Activated CD4-positive, CD25-positive, alpha-beta regulatory T cell treated with anti-CD3 and anti-CD28 coated beads, Interleukin-2, amount 50 U/mL, for 24 hours (primary cell): ENCODE measurements around the gene BOK.

Experiments
- ATAC-seq, 2 donors: fragments of 150-1000 bp; cut with Tn5 transposase; one replicate each; pipeline ENCODE4 v1.10.0; 2021; ENCODE audit warnings: mild to moderate bottlenecking in 1 of 2, moderate library complexity in 1 of 2

Gene BOK

DNA sequence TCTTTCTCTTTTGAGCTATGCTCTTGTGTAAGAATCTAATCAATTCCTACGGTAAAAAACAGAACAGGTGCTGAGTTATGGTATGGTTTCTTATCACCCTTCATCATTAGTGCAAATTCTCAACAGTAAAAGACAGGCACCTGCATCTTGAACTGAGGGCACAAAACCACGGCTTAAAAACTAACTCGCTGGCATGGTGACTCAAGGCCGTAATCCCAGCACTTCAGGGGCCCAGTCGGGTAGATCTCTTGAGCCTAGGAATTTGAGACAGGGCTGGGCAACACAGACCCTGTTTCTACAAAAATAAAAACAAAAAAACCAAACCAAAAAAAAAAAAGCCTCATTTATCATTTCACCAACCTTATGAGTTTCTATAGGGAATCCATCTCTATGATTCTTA is 45.1 kb downstream of the BOK start:
- no peak for ATAC-seq

- no peak for ATAC-seq
These were observed 47.6 kb downstream of the BOK start for GRCh38 chr2:241606186-241606585.

GRCh38 chr2:241607162-241607885 is 48.8 kb downstream of the BOK start:
- no peak for ATAC-seq

DNA sequence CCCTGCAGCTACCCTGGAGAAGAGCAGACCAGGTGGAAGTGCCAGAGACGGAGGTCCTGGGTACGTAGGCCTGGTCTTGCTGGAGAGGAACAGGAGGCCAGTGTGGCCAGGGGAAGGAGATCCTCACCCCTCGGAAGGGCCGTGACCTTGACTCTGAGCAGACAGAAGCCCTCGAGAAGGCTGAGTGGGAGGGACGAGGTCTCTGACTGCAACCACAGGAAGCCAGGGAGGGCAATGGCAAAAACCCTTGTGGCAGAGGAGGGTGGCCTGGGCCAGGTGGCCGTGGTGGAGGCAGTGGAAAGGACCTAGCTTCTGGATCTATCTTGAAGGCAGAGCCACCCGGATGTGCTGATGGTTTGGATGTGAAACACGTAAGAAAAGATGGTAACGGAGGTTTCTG is 50.3 kb downstream of the BOK start:
- no peak for ATAC-seq

DNA sequence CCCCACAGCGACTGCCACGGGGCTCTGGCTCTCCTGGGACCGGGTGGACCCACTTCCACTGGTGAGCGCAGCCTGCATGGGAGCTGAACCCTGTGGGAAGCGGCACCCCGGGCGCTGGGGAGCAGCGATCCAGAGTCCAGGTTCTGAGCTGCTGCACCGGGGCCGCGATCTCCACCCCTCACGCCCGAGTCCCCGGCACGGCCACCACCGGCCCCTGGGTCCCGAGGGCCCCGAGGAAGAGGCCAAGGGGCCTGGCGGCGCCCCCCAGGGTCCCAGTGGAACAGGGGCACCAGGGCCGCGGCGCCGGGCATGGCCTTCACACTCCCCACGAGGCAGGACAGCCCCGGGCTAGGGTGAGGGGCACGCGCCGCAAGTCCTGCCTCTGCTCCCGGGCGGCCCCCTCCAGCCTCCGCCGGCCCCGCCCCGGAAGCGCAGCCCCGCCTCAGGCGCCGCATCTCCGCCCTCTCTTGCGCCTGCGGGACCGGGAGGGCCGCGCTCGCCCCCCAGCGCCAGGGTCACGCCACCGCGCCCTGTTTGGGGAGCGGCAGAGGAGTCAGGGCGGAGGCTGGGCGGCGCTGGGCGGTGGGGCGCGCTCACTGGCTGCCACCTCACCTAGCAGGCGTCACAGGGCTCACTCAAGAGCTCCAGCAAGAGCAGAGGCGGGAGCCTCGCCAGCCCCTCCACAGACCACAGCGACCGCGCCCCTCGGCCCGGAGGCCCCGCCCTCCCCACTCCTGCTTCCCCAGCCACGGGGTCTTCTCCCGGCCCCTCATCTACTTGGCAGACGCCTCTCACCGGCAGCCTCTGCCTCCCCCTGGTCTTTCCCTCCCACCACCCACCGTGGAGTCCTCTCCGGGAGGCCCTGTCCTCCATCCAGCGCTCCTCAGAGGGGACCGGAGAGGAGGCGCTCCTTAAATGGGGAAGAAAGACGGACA is 51.6 kb downstream of the BOK start:
- peak; percentile 99 to 100 for ATAC-seq

GRCh38 chr2:241611062-241611461 is 52.5 kb downstream of the BOK start:
- ATAC-seq: no peak

DNA sequence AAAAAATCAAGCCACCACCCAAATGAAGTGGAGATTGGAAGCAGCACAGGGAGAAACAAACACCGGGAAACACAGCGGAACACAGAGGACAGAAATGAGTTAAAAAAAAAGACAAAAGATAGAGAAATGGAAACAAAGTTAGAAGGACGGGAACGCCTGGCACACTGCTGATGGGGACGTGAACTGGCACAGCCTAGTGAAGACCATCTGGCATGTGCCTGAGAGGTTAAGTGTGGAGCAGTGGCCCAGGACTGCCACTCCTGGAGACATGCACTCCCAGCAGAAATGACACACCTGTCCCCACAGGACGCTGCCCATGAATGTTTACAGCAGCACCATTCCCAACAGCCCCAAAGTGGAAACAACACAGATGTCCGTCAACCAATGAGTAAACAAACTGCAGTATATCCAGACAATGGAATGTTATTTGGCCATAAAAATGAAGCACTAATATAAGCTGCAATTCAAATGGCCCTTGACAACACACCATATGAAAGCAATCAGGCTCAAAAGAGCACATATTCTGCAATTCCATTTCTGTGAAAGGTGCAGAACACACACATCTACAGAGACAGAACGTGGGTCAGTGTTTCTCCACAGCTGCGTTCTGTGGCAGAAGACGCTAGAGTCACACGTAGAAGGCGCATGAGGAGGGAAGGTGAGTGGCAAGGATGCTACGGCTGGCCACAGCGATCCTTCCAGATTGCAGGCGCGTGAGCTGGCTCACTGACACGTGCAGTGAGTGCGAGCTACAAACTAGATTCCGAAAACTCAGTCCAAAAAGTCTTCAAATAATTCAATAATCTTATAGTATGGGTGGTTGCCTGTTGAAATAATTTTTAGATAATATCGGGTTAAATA is 53.8 kb downstream of the BOK start:
- no peak for ATAC-seq

- no peak for ATAC-seq
These were observed 54.7 kb downstream of the BOK start for GRCh38 chr2:241613017-241613780.

DNA sequence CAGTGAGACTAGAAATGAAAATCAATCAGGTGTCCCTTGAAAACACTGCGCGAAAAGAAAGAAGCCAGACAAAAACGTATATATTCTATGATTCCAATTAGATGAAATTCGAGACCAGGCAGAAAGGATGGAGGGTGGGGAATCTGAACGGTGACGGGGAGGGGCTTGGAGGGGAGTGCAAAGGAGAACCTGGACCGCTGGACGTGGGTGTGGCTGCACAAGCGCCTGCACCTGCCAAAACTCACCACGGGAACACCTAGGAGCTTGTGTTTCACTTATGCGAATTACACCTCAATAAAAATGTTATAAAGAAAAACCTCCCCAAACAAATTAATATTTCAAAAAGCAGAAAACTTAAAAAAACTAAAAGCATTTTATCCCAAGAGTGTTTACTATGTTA is 56.5 kb downstream of the BOK start:
- ATAC-seq: no peak

DNA sequence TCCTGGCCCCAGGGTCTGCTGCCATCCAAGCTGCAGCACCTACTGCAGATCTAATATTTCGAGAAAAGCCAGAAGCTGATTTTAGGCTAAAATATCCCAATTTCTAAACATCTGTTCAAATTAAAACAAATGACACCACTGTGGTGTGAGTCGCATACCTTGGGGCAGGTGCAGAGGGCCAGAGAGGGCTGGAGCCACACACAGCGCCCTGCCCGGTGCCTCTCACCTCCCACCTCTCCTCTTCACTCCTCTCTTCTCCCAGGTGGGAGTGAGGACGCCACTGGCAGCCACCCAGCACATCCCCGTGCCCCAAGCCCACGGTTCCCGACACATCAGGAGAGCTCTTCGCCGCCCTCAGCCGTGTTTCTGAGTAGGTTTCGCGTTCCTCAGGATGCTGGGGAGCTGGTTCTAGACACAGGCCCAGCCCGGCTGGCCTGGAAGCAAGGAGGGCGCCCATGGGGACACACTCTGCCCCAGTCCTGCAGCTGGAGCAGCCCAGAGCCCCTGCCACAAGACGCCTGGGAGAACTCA is 57.0 kb downstream of the BOK start:
- ATAC-seq: no peak

DNA sequence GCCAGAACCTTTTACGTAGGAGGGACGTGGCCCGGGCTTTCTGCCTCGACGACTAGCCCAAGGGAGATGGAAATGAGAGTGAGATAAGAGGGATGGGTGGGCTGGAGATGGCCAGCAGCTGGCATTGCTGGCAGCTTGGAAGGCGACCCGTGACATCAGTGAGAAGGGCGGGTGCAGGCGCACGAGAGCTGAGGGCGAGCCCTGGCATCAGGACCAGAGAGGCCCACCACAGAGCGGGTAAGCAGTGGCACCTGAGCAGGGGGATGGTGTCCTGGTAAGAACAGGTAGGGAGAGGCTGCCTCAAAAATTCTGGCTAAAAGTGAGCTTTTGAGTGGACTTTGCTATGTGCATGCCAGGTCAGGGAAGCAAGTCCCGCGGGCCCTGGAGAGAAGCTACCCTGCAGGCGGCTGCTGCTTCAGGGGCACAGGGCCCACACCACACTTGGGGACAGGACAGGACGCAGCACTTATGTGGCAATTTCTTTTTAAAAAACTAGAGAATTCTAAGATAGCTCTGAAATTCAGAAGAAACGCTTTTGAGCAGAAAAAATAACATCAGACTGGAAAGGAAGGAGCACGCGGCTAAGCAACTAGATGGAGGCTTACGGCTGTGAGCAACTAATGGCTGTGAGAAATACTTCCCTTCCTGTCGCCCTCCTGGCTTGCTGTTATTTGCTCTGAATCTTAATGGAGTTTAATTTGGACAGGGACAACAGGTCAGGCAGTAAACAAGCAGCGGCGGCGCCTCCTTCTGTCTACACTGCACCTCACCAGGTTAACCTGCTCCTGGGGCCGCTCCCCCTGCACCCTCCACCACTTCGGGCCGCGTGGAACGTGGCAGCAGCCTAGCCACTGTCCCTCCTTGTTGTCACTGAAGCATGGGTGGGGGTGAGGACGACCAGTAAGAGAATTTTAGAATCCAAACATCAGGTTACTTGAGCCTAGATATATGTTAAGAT is 57.9 kb downstream of the BOK start:
- no peak for ATAC-seq

GRCh38 chr2:241617431-241618154 is 59.0 kb downstream of the BOK start:
- ATAC-seq: peak in 1 of 2 donors; percentile 15

DNA sequence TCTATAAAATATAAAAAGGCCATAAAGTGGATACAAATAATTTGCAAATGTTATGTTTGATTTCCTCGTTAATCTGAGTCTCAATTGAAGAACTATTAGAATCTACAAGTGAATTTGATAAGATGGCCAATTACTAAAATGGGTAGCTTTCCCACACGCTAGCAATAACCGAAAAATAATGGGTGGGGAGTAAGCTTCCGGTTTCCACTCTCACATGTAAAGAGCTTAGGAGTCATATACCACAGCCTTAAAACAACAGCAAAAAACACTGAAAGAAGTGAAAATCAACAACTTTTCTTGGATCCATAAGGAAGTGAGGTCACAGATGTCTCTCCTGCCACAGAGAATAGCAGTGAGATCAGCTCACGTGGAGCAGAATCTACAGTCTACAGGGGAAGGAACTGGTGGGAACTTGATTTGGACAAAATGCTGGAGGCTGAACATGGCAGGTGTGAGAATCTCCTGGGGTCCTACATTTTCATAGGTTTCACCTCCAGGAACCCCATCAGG is 59.8 kb downstream of the BOK start:
- ATAC-seq: no peak

DNA sequence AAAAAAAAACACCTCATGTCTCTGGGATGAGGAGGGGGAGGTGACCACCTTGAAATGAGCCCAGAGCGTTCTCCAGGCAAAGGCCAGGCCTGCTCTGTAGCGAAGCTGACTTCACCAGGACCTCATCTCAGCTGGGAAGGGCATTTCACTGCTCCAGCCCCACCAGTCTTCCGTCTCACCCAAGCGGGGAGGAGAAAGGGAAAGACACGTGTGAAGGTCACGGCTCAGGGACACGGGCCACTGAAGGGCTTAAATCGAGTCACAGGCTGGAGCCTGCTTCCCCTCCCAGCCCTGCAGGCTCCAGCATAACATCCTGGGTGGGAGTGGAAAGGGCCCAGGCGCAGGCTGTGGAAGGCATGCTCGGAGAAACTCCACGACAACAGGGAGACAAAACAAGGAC is 60.3 kb downstream of the BOK start:
- no peak for ATAC-seq

DNA sequence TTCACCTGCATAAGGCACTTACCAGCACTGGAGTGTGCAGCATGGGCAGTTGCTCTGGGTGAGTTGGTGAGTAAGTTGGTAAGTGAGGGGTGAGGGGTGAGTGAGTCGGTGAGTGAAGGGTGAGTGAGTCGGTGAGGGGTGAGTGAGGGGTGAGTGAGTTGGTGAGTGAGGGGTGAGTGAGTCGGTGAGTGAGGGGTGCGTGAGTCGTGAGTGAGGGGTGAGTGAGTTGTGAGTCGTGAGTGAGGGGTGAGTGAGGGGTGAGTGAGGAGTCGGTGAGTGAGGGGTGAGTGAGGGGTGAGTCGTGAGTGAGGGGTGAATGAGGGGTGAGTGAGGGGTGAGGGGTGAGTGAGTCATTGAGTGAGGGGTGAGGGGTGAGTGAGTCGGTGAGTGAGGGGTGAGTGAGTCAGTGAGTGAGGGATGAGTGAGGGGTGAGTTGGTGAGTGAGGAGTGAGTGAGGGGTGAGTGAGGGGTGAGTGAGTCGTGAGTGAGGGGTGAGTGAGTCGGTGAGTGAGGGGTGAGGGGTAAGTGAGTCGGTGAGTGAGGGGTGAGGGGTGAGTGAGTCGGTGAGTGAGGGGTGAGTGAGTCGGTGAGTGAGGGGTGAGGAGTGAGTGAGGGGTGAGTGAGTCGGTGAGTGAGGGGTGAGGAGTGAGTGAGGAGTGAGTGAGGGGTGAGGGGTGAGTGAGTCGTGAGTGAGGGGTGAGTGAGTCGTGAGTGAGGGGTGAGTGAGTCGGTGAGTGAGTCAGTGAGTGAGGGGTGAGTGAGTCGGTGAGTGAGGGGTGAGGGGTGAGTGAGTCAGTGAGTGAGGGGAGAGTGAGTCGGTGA is 61.3 kb downstream of the BOK start:
- peak; percentile 33 to 43 for ATAC-seq

- peak; percentile 90 for ATAC-seq
These were observed 61.8 kb downstream of the BOK start for GRCh38 chr2:241620419-241620769.
